LHCN-M2 (cell line): Measurements from ENCODE around the gene TENT4B. TPM values are rescaled to one million over a fixed set of nuclear protein-coding genes. Genes with fewer than 3 reads are reported as not detected.
"Not testable (repeated sequence)": the region's sequence is repeated elsewhere in the genome, so short reads cannot be mapped to it uniquely, and the experiment has no call there.

Source experiments
- DNase-seq: peaks from one replicate; pipeline ENCODE4 v3.0.0-alpha.2; 2012; ENCODE audit warnings: low read depth
- polyA plus RNA-seq: library from polyadenylated mRNA; unstranded; fragments of >200 nt; gene quantifications from one replicate; pipeline ENCODE4 v1.2.1, GENCODE V29; 2012; ENCODE audit warnings: missing spikeins
- total RNA-seq: library from RNA; depleted of rRNA; stranded (reverse); fragments of >200 nt; gene quantifications from 2 replicates; pipeline ENCODE4 v1.2.3, GENCODE V29; 2014; rRNA removed

Gene TENT4B
- 11.6 and 13.5 TPM in 2 replicates for total RNA-seq
- polyA plus RNA-seq = 3.3 TPM

- DNase-seq = peak; percentile 79
Measured at GRCh38 chr16:50152807-50153595, at the start of gene TENT4B. Gene TENT4B (plus strand): TSS chr16:50153306. CDS start chr16:50153622, 316 bp downstream.

GRCh38 chr16:50103764-50104163, 49.3 kb upstream of the TENT4B start:
- peak; percentile 20 for DNase-seq

- no peak for DNase-seq
Measured at GRCh38 chr16:50114357-50115129, 38.6 kb upstream of the TENT4B start.

- no peak for DNase-seq
Measured at GRCh38 chr16:50120711-50121110, 32.4 kb upstream of the TENT4B start.

GRCh38 chr16:50121278-50121677, 31.8 kb upstream of the TENT4B start:
- no peak for DNase-seq

GRCh38 chr16:50121721-50122445, 31.2 kb upstream of the TENT4B start:
- no peak for DNase-seq

- DNase-seq = no peak
Measured at GRCh38 chr16:50123417-50123816, 29.7 kb upstream of the TENT4B start.

- no peak for DNase-seq
Measured at GRCh38 chr16:50124769-50125168, 28.3 kb upstream of the TENT4B start.

GRCh38 chr16:50126183-50126582, 26.9 kb upstream of the TENT4B start:
- no peak for DNase-seq

GRCh38 chr16:50132571-50132970, 20.5 kb upstream of the TENT4B start:
- not testable (repeated sequence) for DNase-seq

GRCh38 chr16:50133214-50133613, 19.9 kb upstream of the TENT4B start:
- no peak for DNase-seq

- no peak for DNase-seq
Measured at GRCh38 chr16:50136399-50136798, 16.7 kb upstream of the TENT4B start.

- no peak for DNase-seq
Measured at GRCh38 chr16:50137268-50137667, 15.8 kb upstream of the TENT4B start.

- DNase-seq = no peak
Measured at GRCh38 chr16:50139580-50139979, 13.5 kb upstream of the TENT4B start.

GRCh38 chr16:50144211-50144610, 8.9 kb upstream of the TENT4B start:
- DNase-seq = peak; percentile 47

GRCh38 chr16:50146479-50147435, 6.3 kb upstream of the TENT4B start:
- no peak for DNase-seq

- DNase-seq = no peak
Measured at GRCh38 chr16:50151322-50151721, 1.8 kb upstream of the TENT4B start.

- DNase-seq = no peak
Measured at GRCh38 chr16:50151756-50152155, 1.4 kb upstream of the TENT4B start.

- no peak for DNase-seq
Measured at GRCh38 chr16:50152351-50152806, 727 bp upstream of the TENT4B start.

- DNase-seq = peak; percentile 20
Measured at GRCh38 chr16:50153596-50154419, 702 bp downstream of the TENT4B start.
